HG03571 (cell line): ENCODE data around the gene FBXL16.

Experiments
- ATAC-seq: cut with Tn5 transposase; IDR thresholded peaks from one replicate; pipeline ENCODE4 v1.9.1; 2021; ENCODE audit not compliant: unreplicated experiment

FBXL16 gene

GRCh38 chr16:644556-644955, 61.0 kb downstream of the FBXL16 start:
- ATAC-seq, result no peak

GRCh38 chr16:643050-643368, 62.6 kb downstream of the FBXL16 start:
- no peak for ATAC-seq
